T-helper 1 cell treated with Interleukin-12 subunit alpha and Interleukin-12 subunit beta and Interleukin-4 antibody, amounts not matched to agents 30 μg/mL and 1 μg/mL, for 36 hours (primary cell): Measurements from ENCODE around the gene GSG1.

Source experiments
- H3K27ac Mint-ChIP-seq: one replicate; pipeline ENCODE4 v1.8.0; 2021; ENCODE audit warnings: mild to moderate bottlenecking, mixed read lengths
- H3K27me3 Mint-ChIP-seq: one replicate; pipeline ENCODE4 v1.8.0; 2021; ENCODE audit warnings: low read depth, mixed read lengths
- H3K36me3 Mint-ChIP-seq: one replicate; pipeline ENCODE4 v1.8.0; 2021; ENCODE audit warnings: low read depth, mixed read lengths
- H3K4me1 Mint-ChIP-seq: one replicate; pipeline ENCODE4 v1.8.0; 2021; ENCODE audit warnings: low read depth, mixed read lengths
- H3K4me3 Mint-ChIP-seq: one replicate; pipeline ENCODE4 v1.8.0; 2021; ENCODE audit warnings: mild to moderate bottlenecking, moderate library complexity, mixed read lengths
- H3K9me3 Mint-ChIP-seq: one replicate; pipeline ENCODE4 v1.8.0; 2021; ENCODE audit warnings: mixed read lengths

Gene GSG1

DNA sequence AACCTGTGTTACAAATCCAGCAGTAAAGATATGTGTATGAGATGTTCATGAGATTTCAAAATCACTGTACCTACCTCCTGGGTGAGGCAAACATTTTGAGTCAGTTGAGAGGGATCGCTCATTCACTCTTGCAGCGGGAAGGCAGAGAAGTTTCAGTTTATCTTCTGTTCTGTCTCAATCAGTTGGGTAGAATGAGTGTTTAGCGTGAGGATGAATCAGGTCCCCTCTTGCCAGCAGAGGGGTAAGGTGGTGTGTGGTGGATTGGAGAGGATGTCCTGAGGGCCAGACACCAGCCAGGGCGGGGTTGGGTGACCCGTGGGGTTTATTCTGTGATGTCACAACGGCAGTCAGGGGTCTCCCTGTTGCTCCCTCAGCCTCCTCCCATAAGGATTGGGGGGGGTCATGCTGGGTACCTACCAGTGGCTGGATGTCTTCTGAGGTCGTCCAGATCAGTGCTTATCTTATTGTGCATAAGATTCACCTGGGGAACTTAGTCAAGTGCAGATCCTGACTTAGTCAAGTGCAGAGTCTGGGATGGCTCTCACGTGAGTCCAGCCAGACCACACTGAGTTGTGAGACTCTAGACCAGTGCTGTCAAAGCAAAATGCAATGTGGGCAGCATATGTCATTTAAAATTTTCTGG is at the start of gene GSG1:
TSS of gene GSG1 (minus strand) at position 277 of the 643 bp plus-strand sequence. CDS start at position 122, 155 bp downstream.
- no peaks in the 10 kb centered on the region for H3K9me3 Mint-ChIP-seq
- no peaks in the 10 kb centered on the region for H3K36me3 Mint-ChIP-seq
- peaks cover 12% of the 10 kb centered on the region for H3K27me3 Mint-ChIP-seq
- H3K4me1 Mint-ChIP-seq: peaks cover 25% of the 10 kb centered on the region
- peak within 1 kb of the TSS; percentile 64 for H3K27ac Mint-ChIP-seq
- H3K4me3 Mint-ChIP-seq: peak within 1 kb of the TSS; percentile 9

DNA sequence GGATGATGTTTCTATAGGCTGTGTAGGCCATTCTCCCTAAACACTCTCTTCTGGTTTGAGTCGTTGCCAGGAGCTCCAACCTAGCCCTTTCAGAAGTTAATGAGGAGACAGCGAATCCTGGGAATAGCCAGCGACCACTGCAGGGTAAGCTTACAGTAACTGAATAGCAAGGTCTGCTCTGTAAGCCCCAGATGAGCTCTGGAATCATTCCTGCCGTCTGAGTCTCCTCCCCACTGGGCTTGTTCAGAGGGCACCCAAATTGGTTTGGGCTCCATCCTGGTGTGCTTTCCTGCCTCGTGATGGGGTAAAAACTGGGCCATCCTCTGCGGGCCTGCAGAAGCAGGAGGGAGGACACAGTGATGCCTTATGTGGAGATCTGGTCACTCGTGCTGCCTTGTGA is 49.7 kb upstream of the GSG1 start:
- H3K4me1 Mint-ChIP-seq: no peaks in the 10 kb centered on the region
- no peaks in the 10 kb centered on the region for H3K9me3 Mint-ChIP-seq
- H3K27me3 Mint-ChIP-seq: peaks cover 20% of the 10 kb centered on the region
- no peak overlapping the region for H3K4me3 Mint-ChIP-seq
- no peak overlapping the region for H3K27ac Mint-ChIP-seq
- no peaks in the 10 kb centered on the region for H3K36me3 Mint-ChIP-seq

DNA sequence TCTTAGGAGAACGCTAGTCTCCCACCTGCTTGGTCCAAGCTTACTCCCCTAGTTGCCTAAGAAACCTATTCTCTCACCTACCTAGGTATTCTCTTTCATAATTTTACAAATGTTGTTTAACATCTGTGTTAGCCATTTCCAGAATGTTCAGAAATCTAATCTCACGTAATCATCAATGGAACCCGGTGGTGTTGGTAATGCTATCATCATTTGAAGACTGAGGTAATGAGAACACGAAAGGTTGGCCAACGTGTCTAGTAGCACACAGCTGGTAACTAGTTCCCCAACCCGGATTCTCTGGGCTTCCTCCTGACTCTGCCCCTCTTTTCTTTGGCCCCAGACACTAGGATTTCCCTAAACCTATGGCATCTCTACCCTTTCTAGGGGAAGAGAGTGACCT is 49.3 kb upstream of the GSG1 start:
- no peaks in the 10 kb centered on the region for H3K4me1 Mint-ChIP-seq

DNA sequence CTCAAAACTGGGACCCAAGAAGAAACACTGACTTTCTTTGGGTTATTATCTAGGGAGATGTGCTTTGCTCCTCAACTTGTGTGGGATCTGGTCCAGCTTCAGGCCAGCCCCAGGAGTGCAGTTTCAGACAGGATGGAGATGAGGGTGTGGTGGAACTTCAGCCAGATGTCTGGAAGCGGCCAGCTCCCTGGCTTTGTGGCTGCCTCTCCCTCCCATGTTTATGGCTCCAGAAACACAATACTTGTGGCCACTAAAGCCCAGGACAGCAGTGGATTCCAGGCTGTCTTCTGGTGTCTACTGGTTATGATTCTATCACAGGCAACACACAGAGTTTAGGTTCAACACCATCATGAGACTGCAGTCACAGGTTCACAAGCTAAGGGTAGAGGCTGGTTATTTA is 48.8 kb upstream of the GSG1 start:
- Mint-ChIP-seq H3K4me3 (no peak overlapping the region), H3K4me1 (no peaks in the 10 kb centered on the region), H3K27ac (no peak overlapping the region), H3K9me3 (no peaks in the 10 kb centered on the region), H3K27me3 (peaks cover 15% of the 10 kb centered on the region), H3K36me3 (no peaks in the 10 kb centered on the region)

More for the DNA sequence above, 49.3 kb upstream of the GSG1 start:
- no peak overlapping the region for H3K4me3 Mint-ChIP-seq
- no peaks in the 10 kb centered on the region for H3K9me3 Mint-ChIP-seq
- no peak overlapping the region for H3K27ac Mint-ChIP-seq
- peaks cover 18% of the 10 kb centered on the region for H3K27me3 Mint-ChIP-seq
- H3K36me3 Mint-ChIP-seq: no peaks in the 10 kb centered on the region

DNA sequence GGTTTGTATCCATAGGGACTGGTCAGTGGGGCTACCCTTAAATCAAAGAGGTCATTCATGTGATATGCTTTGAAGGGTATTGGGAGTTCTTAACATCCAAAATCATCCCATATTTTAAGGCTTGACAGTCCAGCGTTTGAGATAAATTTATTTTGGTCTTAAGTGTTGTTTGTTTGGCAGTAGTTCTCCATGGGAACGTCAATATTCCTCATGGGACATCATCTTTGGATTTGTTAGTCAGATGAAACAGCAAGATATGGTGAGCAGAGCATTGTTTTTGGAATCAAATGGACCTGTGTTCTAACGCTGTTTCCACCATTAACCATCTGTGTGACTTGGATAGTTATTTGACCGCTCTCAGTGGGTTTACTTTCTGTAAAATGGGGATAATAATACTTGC is 45.9 kb upstream of the GSG1 start:
- Mint-ChIP-seq H3K4me3 (no peak overlapping the region), H3K27ac (no peak overlapping the region), H3K9me3 (no peaks in the 10 kb centered on the region), H3K27me3 (peaks cover 4% of the 10 kb centered on the region), H3K4me1 (peaks cover 5% of the 10 kb centered on the region), H3K36me3 (no peaks in the 10 kb centered on the region)

DNA sequence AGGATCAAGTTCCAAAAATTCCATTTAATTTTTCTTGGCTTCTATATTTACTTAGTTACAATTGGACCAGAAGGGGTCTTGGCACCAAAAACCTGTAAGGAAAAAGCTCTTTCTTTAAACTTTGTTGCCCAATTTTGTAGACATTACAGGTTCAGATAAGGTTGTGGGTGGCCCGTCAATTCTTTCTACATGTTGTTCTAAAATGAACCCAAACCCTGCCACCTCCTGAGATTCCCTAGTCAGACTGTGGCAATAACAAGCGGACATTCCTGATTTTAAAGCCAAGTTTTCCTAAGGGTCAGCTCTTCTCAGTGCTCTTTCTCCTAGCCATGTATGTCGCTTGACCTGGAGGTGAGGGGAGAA is 45.0 kb upstream of the GSG1 start:
- no peak overlapping the region for H3K4me3 Mint-ChIP-seq
- H3K27me3 Mint-ChIP-seq: peaks cover 4% of the 10 kb centered on the region
- no peak overlapping the region for H3K27ac Mint-ChIP-seq
- peaks cover 15% of the 10 kb centered on the region for H3K4me1 Mint-ChIP-seq
- no peaks in the 10 kb centered on the region for H3K9me3 Mint-ChIP-seq
- H3K36me3 Mint-ChIP-seq: no peaks in the 10 kb centered on the region

DNA sequence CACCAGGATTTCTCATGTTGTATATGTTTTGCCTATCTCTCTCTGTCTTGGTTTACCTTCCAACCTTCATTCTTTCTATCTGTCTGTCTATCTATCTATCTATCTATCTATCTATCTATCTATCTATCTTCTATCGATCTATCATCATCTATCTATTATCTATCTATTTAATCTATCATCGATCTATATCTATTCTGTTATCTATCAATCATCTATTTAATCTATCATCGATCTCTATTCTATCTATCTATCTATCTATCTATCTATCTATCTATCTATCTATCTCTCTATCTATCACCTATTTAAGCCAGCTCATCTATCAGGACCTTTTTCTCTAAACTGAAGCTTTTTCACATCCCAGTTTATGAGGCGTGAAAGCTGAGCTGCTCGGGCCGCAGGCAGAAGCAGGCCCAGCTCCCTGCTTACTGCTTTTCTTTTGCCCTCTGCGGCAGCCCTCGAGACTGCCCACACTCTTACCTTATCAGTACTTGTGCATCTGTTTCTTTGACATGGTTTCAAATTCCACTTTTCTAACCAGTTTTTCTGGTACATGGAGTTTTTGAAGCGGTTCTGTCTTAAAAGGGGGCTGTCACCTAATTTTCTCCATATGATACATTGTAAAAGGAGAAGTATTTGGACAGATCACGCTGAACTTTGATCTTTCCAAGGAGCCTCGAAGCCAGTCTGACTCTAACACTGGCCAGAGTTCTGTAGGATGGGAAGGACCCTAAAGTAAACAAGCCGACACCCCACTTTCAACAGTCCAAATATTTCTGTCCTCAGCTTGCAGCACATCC is 44.4 kb upstream of the GSG1 start:
- Mint-ChIP-seq H3K4me3 (no peak overlapping the region), H3K9me3 (no peaks in the 10 kb centered on the region), H3K27me3 (peaks cover 4% of the 10 kb centered on the region), H3K36me3 (no peaks in the 10 kb centered on the region), H3K4me1 (peaks cover 15% of the 10 kb centered on the region), H3K27ac (no peak overlapping the region)

DNA sequence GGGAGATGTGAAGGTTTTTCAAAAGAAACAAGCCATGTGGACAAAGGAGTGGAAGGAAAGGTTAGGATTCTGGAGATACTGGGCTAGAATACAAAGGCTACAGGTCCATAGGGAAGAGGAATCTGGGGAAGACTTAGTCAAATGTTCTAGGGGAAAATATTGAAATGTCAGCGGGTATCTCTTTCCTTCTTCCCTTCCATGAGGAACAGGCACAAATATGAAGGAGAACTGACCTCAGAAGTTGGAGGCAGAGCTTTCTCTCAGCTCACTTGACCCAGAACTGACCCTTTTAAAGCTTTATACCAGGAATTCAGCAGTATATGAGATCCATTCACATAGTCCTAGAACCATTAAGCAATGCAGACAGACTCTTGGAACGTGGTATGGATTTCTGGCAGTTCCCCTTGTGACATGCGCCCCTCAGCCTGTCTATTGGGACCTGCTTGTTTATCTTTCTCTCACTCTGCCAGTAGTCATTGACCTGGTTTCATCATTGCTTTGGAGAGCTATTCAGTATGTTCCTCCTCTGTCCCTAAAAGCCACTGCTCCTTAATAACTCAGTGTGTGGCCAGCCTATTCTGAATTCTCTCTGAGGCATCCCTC is 43.0 kb upstream of the GSG1 start:
- Mint-ChIP-seq H3K27me3 (peaks cover 4% of the 10 kb centered on the region), H3K36me3 (no peaks in the 10 kb centered on the region), H3K4me3 (no peak overlapping the region), H3K4me1 (peaks cover 15% of the 10 kb centered on the region), H3K9me3 (no peaks in the 10 kb centered on the region), H3K27ac (no peak overlapping the region)

DNA sequence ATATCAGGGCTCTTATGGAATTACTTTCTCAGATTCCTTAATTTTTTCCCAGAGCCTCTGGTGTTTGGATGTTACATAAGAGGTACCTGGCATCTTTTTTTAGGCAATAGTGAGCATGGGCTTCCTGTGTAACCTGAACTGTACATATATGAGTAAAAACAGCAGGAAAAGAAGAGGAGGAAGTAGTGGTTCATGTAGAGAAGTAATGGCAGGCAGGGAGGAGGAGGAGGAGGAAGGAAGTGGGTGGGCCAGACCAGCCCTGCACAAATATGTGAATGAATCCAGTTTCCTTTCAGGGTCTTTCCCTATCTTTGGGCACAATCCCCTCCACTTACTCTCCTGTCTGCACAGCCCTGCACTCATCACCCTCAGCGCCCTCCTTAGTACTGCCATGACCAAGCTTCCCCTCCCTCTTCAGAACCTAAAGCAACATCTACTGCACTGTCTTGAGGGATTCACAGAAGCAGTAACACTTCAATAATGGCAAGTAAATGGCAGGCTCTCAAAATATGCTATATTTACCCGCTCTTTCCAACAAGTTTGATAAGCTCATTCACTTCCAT is 40.9 kb upstream of the GSG1 start:
- Mint-ChIP-seq H3K36me3 (no peaks in the 10 kb centered on the region), H3K4me1 (peaks cover 15% of the 10 kb centered on the region), H3K27ac (no peak overlapping the region), H3K27me3 (peaks cover 1% of the 10 kb centered on the region), H3K9me3 (no peaks in the 10 kb centered on the region), H3K4me3 (no peak overlapping the region)

DNA sequence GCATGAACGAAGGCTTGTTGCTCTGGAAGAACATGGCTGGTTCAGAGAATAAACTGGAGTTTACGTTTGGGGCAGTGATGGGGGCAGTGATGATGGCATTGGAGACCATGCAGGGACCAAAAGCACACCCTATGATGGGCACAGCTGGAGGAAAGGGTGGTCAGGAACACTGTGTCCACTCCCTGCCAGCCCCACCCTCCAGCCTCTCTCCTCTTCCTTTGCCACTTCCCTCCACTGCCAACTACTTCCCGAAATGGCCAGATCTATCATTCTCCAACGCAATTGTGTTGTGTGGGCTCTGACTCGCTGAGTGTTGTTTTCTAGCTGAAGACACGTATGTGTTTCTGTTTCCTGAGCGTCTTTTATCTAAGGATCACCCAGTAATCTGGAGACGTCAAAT is 39.3 kb upstream of the GSG1 start:
- no peaks in the 10 kb centered on the region for H3K36me3 Mint-ChIP-seq
- no peak overlapping the region for H3K27ac Mint-ChIP-seq
- no peaks in the 10 kb centered on the region for H3K27me3 Mint-ChIP-seq
- H3K4me1 Mint-ChIP-seq: peaks cover 15% of the 10 kb centered on the region
- no peak overlapping the region for H3K4me3 Mint-ChIP-seq
- no peaks in the 10 kb centered on the region for H3K9me3 Mint-ChIP-seq

DNA sequence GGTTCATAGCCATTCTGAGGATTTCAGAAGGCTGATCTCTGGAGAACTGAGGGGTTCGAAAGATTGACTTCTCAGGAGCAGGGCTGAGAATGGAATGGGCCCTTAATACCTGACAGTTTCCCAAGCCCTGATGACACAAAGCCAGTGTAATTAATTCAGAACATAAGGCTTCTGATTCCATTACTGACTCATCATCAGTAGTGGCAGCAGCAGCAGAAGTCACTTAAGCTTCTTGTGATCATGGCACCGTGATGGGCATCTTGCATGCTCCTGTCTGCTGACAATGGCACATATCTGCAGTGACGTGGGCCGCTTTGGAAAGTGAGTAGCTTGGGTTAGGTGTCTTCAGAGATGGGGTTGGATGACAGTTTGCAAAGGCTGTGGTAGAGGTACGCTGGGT is 38.2 kb upstream of the GSG1 start:
- peaks cover 15% of the 10 kb centered on the region for H3K4me1 Mint-ChIP-seq
- no peaks in the 10 kb centered on the region for H3K27me3 Mint-ChIP-seq
- H3K36me3 Mint-ChIP-seq: no peaks in the 10 kb centered on the region
- H3K4me3 Mint-ChIP-seq: no peak overlapping the region
- H3K27ac Mint-ChIP-seq: no peak overlapping the region
- no peaks in the 10 kb centered on the region for H3K9me3 Mint-ChIP-seq

DNA sequence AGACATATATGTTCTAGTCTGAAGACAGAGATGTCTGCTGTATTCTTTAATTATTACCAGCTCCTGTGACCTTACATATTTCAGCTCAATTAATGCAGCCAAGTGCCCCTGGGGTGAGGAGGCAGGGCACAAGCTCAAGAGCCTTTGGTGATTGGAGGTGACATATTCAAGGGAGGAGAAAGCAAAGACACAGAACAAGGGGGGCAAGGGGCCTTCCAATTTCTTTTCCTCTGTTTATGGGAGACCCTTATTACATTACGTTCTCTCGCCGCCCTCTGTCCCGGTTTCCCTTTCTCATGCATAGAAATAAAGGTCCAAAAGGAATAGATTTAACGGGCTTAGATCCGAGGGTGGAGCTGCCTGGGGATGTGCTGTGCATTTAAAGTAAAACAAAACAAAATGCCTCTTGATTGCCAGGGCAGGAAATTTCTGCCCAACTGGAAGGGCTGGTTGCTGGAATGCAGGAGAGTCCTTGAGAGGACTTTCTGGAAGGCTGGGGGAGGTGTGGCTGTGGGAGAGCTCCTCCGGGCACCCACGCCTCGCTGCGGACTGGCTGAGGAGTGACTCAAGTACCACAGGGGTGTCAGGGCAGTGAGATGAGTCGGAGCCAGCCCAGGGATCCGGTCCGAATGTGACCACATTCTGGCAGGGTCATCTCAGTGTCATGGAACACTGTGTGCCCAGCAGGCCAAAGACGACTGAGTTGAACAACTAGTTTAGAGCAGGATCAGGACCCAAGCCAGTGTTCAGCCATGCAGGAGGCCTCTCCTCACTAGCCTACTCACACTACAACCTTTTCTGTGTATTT is 32.1 kb upstream of the GSG1 start:
- Mint-ChIP-seq H3K4me3 (no peak overlapping the region), H3K27me3 (peaks cover 18% of the 10 kb centered on the region), H3K27ac (no peak overlapping the region), H3K9me3 (no peaks in the 10 kb centered on the region), H3K4me1 (no peaks in the 10 kb centered on the region), H3K36me3 (no peaks in the 10 kb centered on the region)

DNA sequence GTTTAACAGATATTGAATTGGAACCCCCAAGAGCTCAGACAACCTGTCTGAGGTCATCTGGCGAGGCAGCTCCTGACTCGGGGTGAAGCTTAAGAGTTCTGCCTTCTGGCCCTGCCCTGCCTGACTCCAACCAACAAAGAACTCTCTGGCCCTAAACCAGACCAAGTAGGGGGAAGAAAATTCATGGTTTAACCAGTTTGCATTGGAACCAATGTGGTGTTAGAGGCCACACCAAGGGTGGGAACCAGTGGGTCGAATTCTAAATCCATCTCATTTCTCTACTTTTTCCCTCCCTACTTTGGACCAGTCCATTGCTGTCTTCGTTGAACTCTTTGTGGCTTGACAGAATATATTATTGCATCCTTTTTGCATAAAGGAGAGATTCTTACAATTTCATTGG is 30.4 kb upstream of the GSG1 start:
- no peak overlapping the region for H3K27ac Mint-ChIP-seq
- H3K36me3 Mint-ChIP-seq: no peaks in the 10 kb centered on the region
- no peaks in the 10 kb centered on the region for H3K4me1 Mint-ChIP-seq
- peaks cover 19% of the 10 kb centered on the region for H3K27me3 Mint-ChIP-seq
- no peak overlapping the region for H3K4me3 Mint-ChIP-seq
- no peaks in the 10 kb centered on the region for H3K9me3 Mint-ChIP-seq

DNA sequence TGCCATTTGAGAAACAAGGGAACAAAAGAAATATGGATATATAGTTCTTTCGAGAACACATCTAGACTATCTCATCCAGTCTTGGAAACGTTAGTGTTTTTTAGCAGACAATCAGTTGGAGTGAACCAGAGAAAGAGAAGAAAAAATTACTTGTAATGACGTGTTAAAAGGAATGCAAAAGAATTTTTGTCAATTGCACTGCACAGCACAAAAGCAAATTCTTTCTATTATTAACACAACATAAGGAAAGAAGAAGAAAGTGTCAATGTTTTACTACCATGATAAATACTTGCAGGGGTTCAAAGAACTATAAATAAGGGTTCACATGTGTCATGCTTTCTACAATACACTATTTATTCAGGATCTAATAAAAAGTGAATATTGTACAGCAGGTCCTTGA is 27.5 kb upstream of the GSG1 start:
- peaks cover 24% of the 10 kb centered on the region for H3K27me3 Mint-ChIP-seq
- no peaks in the 10 kb centered on the region for H3K9me3 Mint-ChIP-seq
- no peak overlapping the region for H3K27ac Mint-ChIP-seq
- H3K4me1 Mint-ChIP-seq: no peaks in the 10 kb centered on the region
- no peaks in the 10 kb centered on the region for H3K36me3 Mint-ChIP-seq
- H3K4me3 Mint-ChIP-seq: no peak overlapping the region
